BLaER1 treated with 17β-estradiol and CSF1 and Interleukin-3, amounts not matched to agents 10 nM and 100 nM (cell line): ENCODE data around the gene STK33.

Experiments
- H3K27ac ChIP-seq, 11 experiments: shearing (Covaris generic); formaldehyde crosslinking; 2 replicates each; pipeline ENCODE4 v1.8.1; 2022
- H3K27me3 ChIP-seq, 11 experiments: shearing (Covaris generic); formaldehyde crosslinking; 2 replicates each; pipeline ENCODE4 v1.8.1; 2022
- H3K36me3 ChIP-seq, 11 experiments: shearing (Covaris generic); formaldehyde crosslinking; 2 replicates each; pipeline ENCODE4 v1.8.1; 2022
- H3K4me1 ChIP-seq, 10 experiments: shearing (Covaris generic); formaldehyde crosslinking; 2 replicates each; pipeline ENCODE4 v1.8.1; 2022
- H3K4me2 ChIP-seq, 11 experiments: shearing (Covaris generic); formaldehyde crosslinking; 2 replicates each; pipeline ENCODE4 v1.8.1; 2022
- H3K4me3 ChIP-seq, 10 experiments: shearing (Covaris generic); formaldehyde crosslinking; 2 replicates each; pipeline ENCODE4 v1.8.1; 2022
- H3K9ac ChIP-seq, 11 experiments: shearing (Covaris generic); formaldehyde crosslinking; 2 replicates each; pipeline ENCODE4 v1.8.1; 2022
- H3K9me3 ChIP-seq, 11 experiments: shearing (Covaris generic); formaldehyde crosslinking; replicated peaks in 1 of 11; 2 replicates each; pipeline ENCODE4 v1.8.1; 2022
- H4K20me1 ChIP-seq, 11 experiments: shearing (Covaris generic); formaldehyde crosslinking; 2 replicates each; pipeline ENCODE4 v1.8.1; 2022
- Cebpa-rat ChIP-seq, 11 experiments: shearing (Covaris generic); IDR thresholded peaks; 2 replicates each; pipeline ENCODE4 v1.8.1; 2022

Gene STK33

GRCh38 chr11:8631395-8632118 is 37.5 kb upstream of the STK33 start:
- Histone ChIP-seq H3K4me3 (no peak overlapping the region), H4K20me1 (no peaks in the 10 kb centered on the region), H3K9me3 (peaks cover 6 to 13% (median 9%) of the 10 kb centered on the region in 11 experiments; a peak in 14 of 22 replicates), H3K36me3 (peaks cover 0 to 39% (median 20%) of the 10 kb centered on the region in 11 experiments; a peak in 13 of 22 replicates), H3K9ac (no peak overlapping the region), H3K4me1 (no peaks in the 10 kb centered on the region), H3K4me2 (no peak overlapping the region), H3K27me3 (no peaks in the 10 kb centered on the region), H3K27ac (no peak overlapping the region)
- TF ChIP-seq Cebpa-rat (IDR thresholded peaks at IDR 0.05) = no peak

GRCh38 chr11:8624698-8625097 is 30.7 kb upstream of the STK33 start:
- no peak overlapping the region for H3K27ac ChIP-seq
- no peak overlapping the region for H3K9ac ChIP-seq
- H3K4me1 ChIP-seq = no peaks in the 10 kb centered on the region
- TF ChIP-seq Cebpa-rat (IDR thresholded peaks at IDR 0.05) = no peak
- H3K9me3 ChIP-seq = no peaks in the 10 kb centered on the region
- no peak overlapping the region for H3K4me2 ChIP-seq
- peaks cover 0 to 55% (median 13%) of the 10 kb centered on the region in 11 experiments; a peak in 12 of 22 replicates for H3K36me3 ChIP-seq
- no peaks in the 10 kb centered on the region for H3K27me3 ChIP-seq
- H4K20me1 ChIP-seq = no peaks in the 10 kb centered on the region
- H3K4me3 ChIP-seq = no peak overlapping the region

- Histone ChIP-seq H3K4me3 (no peak overlapping the region), H3K4me1 (no peaks in the 10 kb centered on the region), H3K9ac (no peak overlapping the region), H3K27me3 (no peaks in the 10 kb centered on the region), H4K20me1 (no peaks in the 10 kb centered on the region; a peak in 1 of 22 replicates), H3K9me3 (no peaks in the 10 kb centered on the region), H3K27ac (no peak overlapping the region), H3K36me3 (peaks cover 0 to 89% (median 13%) of the 10 kb centered on the region in 11 experiments; a peak in 12 of 22 replicates), H3K4me2 (no peak overlapping the region)
- TF ChIP-seq Cebpa-rat (IDR thresholded peaks at IDR 0.05) = no peak
Observed at GRCh38 chr11:8621147-8621546, 27.1 kb upstream of the STK33 start.

DNA sequence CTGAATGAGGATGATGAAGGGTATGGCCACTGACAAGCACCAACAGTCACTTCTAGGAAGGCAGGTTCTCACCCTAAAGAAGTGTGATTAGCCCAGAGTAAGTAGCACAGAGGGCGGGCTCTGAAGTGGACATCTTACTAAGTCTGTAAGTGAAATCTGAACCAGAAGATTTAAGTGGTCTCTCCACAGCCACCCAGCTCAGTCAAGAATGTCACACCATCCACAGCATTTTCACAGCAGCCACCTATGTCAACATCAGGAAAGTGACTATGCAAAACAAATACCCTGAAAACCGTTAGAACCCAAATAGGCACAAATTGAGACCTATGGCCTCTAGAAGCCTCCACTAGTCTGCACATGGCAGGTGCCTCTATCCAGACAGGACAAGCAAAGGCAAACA is 23.0 kb upstream of the STK33 start:
- Histone ChIP-seq H3K27ac (no peak overlapping the region), H3K27me3 (no peaks in the 10 kb centered on the region), H3K4me2 (no peak overlapping the region), H4K20me1 (no peaks in the 10 kb centered on the region; a peak in 1 of 22 replicates), H3K9me3 (no peaks in the 10 kb centered on the region), H3K4me1 (peaks cover 10 to 20% (median 18%) of the 10 kb centered on the region in 10 experiments), H3K4me3 (no peak overlapping the region), H3K36me3 (peaks cover 0 to 67% (median 0%) of the 10 kb centered on the region in 11 experiments; a peak in 8 of 22 replicates), H3K9ac (no peak overlapping the region)
- no peak for TF ChIP-seq Cebpa-rat (IDR thresholded peaks at IDR 0.05)

DNA sequence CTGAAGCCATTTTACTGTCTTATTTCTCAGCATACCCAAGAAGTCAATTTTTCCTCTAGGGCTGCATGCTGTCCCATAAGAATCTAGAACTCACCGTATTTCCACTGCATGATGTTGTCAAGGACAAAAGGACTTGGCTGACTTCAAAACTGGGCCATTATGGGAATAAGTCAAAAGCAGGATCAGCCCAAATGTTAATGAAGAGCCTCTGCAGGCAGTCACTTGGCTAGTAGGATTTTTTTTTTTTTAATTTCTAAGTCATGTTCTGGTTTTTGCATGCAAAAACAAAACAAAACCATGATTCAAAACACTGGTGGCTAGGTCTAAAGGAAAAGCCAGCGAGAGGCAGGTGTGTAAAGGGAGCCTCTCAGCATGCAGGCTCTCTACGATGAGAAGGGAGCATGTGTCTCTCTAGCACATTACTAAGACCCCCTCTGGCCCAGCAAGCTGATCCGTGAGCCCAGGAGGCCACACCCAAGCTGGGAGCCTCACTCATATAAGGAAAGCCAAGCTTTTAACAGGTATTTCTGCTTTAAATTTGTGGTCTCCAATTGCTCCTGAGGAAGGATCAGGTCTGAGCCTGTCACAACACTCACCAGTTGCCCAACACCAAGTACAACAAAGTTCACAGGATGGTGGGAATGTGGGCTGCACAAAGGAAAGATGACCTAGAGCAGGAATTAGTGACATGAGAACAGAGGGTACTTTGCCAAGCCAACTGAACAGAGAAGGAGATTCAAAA is 21.4 kb upstream of the STK33 start:
- Histone ChIP-seq H3K9ac (no peak overlapping the region), H3K27me3 (no peaks in the 10 kb centered on the region), H3K9me3 (no peaks in the 10 kb centered on the region), H3K27ac (no peak overlapping the region), H3K4me3 (no peak overlapping the region), H3K4me1 (peaks cover 10 to 22% (median 18%) of the 10 kb centered on the region in 10 experiments), H4K20me1 (no peaks in the 10 kb centered on the region; a peak in 1 of 22 replicates), H3K4me2 (no peak overlapping the region), H3K36me3 (peaks cover 0 to 52% (median 0%) of the 10 kb centered on the region in 11 experiments; a peak in 6 of 22 replicates)
- no peak for TF ChIP-seq Cebpa-rat (IDR thresholded peaks at IDR 0.05)

- Histone ChIP-seq H3K27ac (no peak overlapping the region), H3K4me2 (no peak overlapping the region), H3K27me3 (no peaks in the 10 kb centered on the region), H3K36me3 (peaks cover 0 to 42% (median 0%) of the 10 kb centered on the region in 11 experiments; a peak in 4 of 22 replicates), H3K4me3 (no peak overlapping the region), H3K4me1 (peaks cover 10 to 22% (median 18%) of the 10 kb centered on the region in 10 experiments), H3K9ac (no peak overlapping the region), H3K9me3 (no peaks in the 10 kb centered on the region), H4K20me1 (no peaks in the 10 kb centered on the region; a peak in 1 of 22 replicates)
- TF ChIP-seq Cebpa-rat (IDR thresholded peaks at IDR 0.05) = no peak
Observed at GRCh38 chr11:8614497-8614896, 20.5 kb upstream of the STK33 start.

GRCh38 chr11:8613036-8613435 is 19.0 kb upstream of the STK33 start:
- Histone ChIP-seq H3K27me3 (no peaks in the 10 kb centered on the region), H3K4me1 (peaks cover 13 to 22% (median 18%) of the 10 kb centered on the region in 10 experiments), H3K4me3 (no peak overlapping the region), H3K36me3 (peaks cover 0 to 28% (median 0%) of the 10 kb centered on the region in 11 experiments; a peak in 4 of 22 replicates), H3K9me3 (no peaks in the 10 kb centered on the region), H4K20me1 (no peaks in the 10 kb centered on the region), H3K27ac (peak overlapping the region in 1 of 11 experiments; percentile 25; a peak in 1 of 22 replicates), H3K4me2 (peak overlapping the region; percentile 44 to 79 (median 64)), H3K9ac (peak overlapping the region in 1 of 11 experiments; percentile 39; a peak in 2 of 22 replicates)
- no peak for TF ChIP-seq Cebpa-rat (IDR thresholded peaks at IDR 0.05)

DNA sequence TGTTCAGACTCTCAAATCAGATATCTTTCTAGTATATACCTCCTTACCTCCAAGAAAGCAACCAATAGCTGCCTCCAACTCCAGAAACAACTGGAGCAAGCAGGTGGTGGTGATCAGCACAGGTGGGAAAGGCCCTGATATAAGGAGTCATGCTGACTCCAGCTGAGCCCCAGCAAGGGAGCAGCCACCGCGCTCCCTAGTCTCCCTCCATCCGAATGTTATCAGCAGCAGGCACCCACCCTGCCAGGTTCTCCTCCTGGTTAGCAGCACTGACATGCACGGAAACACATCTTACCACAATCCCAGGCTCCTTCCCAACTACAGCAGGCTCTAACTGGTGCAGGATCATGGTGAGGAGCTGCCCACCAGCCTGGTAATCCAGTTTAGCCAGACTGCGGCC is 18.5 kb upstream of the STK33 start:
- no peaks in the 10 kb centered on the region for H3K9me3 ChIP-seq
- H3K27me3 ChIP-seq = no peaks in the 10 kb centered on the region
- no peak overlapping the region for H3K4me3 ChIP-seq
- peak overlapping the region in 1 of 11 experiments; percentile 39; a peak in 2 of 22 replicates for H3K9ac ChIP-seq
- H3K27ac ChIP-seq = peak overlapping the region in 1 of 11 experiments; percentile 25; a peak in 1 of 22 replicates
- TF ChIP-seq Cebpa-rat (IDR thresholded peaks at IDR 0.05) = no peak
- H3K36me3 ChIP-seq = peaks cover 0 to 23% (median 0%) of the 10 kb centered on the region in 11 experiments; a peak in 4 of 22 replicates
- H3K4me2 ChIP-seq = peak overlapping the region; percentile 44 to 79 (median 64)
- no peaks in the 10 kb centered on the region for H4K20me1 ChIP-seq
- peaks cover 13 to 22% (median 18%) of the 10 kb centered on the region in 10 experiments for H3K4me1 ChIP-seq

GRCh38 chr11:8610532-8611116 is 16.6 kb upstream of the STK33 start:
- H3K9ac ChIP-seq = no peak overlapping the region
- H3K36me3 ChIP-seq = peaks cover 0 to 4% (median 0%) of the 10 kb centered on the region in 11 experiments; a peak in 2 of 22 replicates
- H3K9me3 ChIP-seq = no peaks in the 10 kb centered on the region
- H3K4me3 ChIP-seq = no peak overlapping the region
- H3K27ac ChIP-seq = no peak overlapping the region
- TF ChIP-seq Cebpa-rat (IDR thresholded peaks at IDR 0.05) = no peak
- no peaks in the 10 kb centered on the region for H4K20me1 ChIP-seq
- no peaks in the 10 kb centered on the region for H3K27me3 ChIP-seq
- no peak overlapping the region for H3K4me2 ChIP-seq
- peaks cover 13 to 22% (median 18%) of the 10 kb centered on the region in 10 experiments for H3K4me1 ChIP-seq
